ENCODE results near the gene RBM23.

The RBM23 gene

DNA sequence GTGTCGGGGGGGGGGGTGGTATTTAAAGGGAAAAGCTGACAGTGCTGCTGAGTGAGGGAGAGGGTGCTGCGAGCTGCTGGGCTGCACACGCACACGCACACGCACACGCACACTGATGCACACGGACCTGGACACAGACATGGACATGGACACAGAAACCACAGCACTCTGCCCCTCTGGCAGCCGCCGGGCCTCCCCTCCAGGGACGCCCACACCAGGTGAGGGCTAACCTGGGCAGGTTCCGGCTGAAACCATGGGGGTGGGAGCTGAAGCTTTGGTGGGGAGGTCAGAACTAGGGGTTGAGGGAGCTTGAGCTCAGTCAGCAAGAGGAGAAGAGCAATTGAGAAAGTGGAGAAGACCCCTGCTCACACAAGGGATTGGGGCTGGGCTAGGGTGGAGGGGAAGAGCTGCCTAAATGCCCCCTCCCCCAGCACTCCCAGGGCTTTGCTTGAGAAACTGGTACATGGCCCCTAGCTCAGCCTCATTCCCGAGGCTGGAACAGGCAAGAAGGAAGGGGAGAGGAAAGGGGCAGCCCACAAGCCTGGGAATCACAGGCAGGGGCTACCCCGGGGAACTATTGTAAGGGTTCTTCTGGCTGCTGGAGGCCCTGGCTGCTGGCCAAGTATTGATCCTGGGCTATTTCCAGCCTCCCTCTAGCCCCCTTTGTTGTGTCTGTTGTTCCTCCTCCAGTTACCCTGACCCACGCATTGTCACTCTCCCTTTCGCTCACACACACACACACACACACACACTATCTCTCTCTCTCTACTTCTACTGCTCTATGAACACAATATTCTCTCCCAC is 35.6 kb downstream of the RBM23 start, which contains the start of gene REM2:
Gene REM2, plus strand, starts transcription at position 50 of the 804 bp plus-strand sequence. Its CDS starts 66 bp downstream, at position 116.
- FAIRE-seq, result no peak
- TF ChIP-seq TAF1 (IDR thresholded peaks at IDR 0.05; ENCODE audit: borderline replicate concordance, low read depth, low read length) (no peak), POLR2A (IDR thresholded peaks at IDR 0.05; ENCODE audit: low read depth, low read length) (no peak; the same call in 1 of the 2 replicates), POLR2AphosphoS5 (IDR thresholded peaks at IDR 0.05; ENCODE audit: low read depth, low read length) (no peak)
- DNase-seq (ENCODE audit: insufficient read length), result no peak

DNA sequence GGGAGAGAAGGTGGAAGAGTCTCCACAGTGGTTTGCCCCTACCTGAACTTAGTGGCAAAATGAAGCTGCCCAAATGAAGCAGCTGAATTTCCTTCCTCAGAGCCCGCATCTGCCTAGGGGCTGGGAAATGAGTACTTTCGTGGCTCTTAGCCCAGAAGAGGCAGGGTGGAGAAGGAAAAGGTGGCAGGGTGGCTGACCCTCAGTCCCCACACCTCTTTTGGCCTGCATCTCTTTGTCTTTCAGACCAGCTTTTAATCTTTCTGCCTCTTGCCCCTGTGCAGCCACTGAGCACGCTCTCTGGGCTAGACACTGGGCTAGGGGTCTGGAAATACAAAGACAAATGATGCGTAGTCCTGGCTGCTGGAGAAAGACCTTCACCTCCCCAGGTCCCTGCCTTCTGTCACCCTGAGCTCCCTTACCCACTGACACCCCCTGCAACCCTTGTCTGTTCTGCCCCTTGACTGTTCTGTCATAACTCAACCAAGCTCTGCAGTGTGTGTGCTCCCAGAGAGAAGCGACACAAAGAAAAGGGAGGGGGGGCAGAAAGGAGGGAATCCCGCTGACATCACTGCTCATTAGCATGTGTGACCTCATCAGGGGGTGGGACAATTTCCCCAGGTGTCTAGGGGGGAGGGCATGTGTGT is 36.3 kb downstream of the RBM23 start:
- TF ChIP-seq POLR2A (IDR thresholded peaks at IDR 0.05; ENCODE audit: low read depth, low read length) (0 out of 2 replicates have a peak, but pooled peaks have one; percentile 12), POLR2AphosphoS5 (IDR thresholded peaks at IDR 0.05; ENCODE audit: low read depth, low read length) (no peak)
- no peak for DNase-seq (ENCODE audit: insufficient read length)
- FAIRE-seq, result no peak

DNA sequence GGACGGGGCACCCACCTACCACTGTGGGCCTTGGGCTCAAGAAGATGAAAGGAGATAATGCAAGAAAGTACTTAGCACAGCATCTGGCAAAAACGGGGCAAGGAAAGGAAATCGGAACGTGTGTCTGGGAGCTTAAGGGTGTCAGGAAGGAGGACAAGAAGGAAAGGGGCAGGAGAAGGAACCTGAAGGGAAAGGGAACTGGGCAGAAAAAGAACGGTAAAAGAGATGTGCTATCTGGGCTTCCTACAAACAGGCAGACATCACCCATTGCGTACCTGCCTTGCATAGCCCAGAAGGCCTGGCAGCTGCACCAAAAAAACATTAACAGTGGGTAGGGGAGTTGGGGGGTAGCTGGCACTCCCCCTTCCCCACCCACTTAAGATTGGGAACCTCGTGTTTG is 36.9 kb downstream of the RBM23 start:
- DNase-seq (ENCODE audit: insufficient read length), result no peak
- FAIRE-seq, result no peak

DNA sequence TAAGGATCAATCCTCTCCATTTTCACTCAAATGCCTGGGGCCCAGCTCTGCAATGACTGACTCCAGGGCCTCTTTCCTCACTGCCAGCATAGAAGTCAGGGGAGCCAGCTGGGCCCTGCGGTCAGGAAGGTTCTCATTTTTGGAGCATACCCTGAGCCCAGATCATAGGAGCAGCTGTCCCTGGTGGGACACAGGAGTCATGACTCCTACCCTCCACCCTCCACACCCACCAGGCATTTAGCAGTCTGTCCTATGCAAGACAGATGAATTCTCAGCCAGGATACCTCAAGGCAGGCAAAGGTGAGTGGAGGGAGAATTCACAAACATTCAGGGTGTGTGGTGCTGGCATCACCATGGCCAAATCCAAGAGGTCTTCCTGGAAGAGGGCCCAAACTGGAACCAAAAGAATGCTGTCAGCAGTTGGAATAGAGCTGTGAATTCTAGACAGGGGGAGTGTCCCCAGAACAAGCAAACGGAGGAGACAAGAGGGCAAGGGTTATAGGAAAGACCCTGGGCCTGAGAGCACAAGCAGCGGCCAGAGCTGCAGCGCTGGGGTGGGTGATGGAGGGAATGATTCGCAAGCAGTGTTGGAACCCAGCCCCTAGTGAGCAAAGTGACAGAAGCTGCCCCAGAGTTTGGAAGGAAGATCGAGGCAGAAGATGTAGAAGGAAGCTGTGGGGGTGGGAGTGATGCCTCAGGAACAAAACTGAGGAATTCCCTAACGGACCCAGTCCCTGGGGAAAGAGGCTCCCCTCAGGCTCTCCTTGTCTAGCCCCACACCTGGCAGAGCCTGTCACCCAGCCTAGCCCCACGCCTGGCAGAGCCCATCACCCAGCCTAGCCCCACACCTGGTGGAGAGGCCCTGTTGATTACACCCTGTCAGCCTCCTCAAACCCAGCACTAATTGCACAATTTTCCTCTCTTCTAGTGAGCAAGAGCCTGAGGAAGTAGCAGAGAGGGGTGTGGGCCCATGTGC is 40.4 kb downstream of the RBM23 start:
- FAIRE-seq (no peak), DNase-seq (ENCODE audit: insufficient read length) (no peak)
- no peak; the same call in 1 of the 2 replicates for TF ChIP-seq POLR2A (IDR thresholded peaks at IDR 0.05; ENCODE audit: low read depth, low read length)
- TF ChIP-seq TAF1 (IDR thresholded peaks at IDR 0.05; ENCODE audit: borderline replicate concordance, low read depth, low read length), result no peak
- no peak; the same call in 1 of the 2 replicates for TF ChIP-seq POLR2AphosphoS5 (IDR thresholded peaks at IDR 0.05; ENCODE audit: low read depth, low read length)

More for the DNA sequence above, 36.9 kb downstream of the RBM23 start:
- TF ChIP-seq POLR2AphosphoS5 (IDR thresholded peaks at IDR 0.05; ENCODE audit: low read depth, low read length) (peak; percentile 53; the same call in 1 of the 2 replicates), TAF1 (IDR thresholded peaks at IDR 0.05; ENCODE audit: borderline replicate concordance, low read depth, low read length) (no peak), POLR2A (IDR thresholded peaks at IDR 0.05; ENCODE audit: low read depth, low read length) (peak; percentile 16; the same call in 1 of the 2 replicates)

DNA sequence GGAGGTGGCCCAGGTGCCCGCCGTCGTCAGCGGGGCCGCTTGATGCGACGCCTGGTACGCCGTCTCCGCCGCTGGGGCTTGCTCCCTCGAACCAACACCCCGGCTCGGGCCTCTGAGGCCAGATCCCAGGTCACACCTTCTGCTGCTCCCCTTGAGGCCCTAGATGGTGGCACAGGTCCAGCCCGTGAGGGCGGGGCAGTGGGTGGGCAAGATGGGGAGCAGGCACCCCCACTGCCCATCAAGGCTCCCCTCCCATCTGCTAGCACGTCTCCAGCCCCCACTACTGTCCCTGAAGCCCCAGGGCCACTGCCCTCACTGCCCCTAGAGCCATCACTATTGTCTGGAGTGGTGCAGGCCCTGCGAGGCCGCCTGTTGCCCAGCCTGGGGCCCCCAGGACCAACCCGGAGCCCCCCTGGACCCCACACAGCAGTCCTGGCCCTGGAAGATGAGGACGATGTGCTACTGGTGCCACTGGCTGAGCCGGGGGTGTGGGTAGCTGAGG is 41.9 kb downstream of the RBM23 start:
- TF ChIP-seq TAF1 (IDR thresholded peaks at IDR 0.05; ENCODE audit: borderline replicate concordance, low read depth, low read length), result no peak
- no peak for TF ChIP-seq POLR2AphosphoS5 (IDR thresholded peaks at IDR 0.05; ENCODE audit: low read depth, low read length)
- TF ChIP-seq POLR2A (IDR thresholded peaks at IDR 0.05; ENCODE audit: low read depth, low read length), result no peak
- no peak for DNase-seq (ENCODE audit: insufficient read length)
- no peak for FAIRE-seq

DNA sequence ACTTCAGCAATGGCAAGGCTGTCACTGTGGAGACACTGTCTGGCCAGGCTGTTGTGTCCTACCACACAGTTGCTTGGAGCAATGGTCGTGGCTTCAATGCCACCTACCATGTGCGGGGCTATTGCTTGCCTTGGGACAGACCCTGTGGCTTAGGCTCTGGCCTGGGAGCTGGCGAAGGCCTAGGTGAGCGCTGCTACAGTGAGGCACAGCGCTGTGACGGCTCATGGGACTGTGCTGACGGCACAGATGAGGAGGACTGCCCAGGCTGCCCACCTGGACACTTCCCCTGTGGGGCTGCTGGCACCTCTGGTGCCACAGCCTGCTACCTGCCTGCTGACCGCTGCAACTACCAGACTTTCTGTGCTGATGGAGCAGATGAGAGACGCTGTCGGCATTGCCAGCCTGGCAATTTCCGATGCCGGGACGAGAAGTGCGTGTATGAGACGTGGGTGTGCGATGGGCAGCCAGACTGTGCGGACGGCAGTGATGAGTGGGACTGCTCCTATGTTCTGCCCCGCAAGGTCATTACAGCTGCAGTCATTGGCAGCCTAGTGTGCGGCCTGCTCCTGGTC is 43.1 kb downstream of the RBM23 start:
- TF ChIP-seq TAF1 (IDR thresholded peaks at IDR 0.05; ENCODE audit: borderline replicate concordance, low read depth, low read length) (no peak), POLR2A (IDR thresholded peaks at IDR 0.05; ENCODE audit: low read depth, low read length) (no peak), POLR2AphosphoS5 (IDR thresholded peaks at IDR 0.05; ENCODE audit: low read depth, low read length) (no peak; the same call in 1 of the 2 replicates)
- no peak for FAIRE-seq
- DNase-seq (ENCODE audit: insufficient read length), result no peak

DNA sequence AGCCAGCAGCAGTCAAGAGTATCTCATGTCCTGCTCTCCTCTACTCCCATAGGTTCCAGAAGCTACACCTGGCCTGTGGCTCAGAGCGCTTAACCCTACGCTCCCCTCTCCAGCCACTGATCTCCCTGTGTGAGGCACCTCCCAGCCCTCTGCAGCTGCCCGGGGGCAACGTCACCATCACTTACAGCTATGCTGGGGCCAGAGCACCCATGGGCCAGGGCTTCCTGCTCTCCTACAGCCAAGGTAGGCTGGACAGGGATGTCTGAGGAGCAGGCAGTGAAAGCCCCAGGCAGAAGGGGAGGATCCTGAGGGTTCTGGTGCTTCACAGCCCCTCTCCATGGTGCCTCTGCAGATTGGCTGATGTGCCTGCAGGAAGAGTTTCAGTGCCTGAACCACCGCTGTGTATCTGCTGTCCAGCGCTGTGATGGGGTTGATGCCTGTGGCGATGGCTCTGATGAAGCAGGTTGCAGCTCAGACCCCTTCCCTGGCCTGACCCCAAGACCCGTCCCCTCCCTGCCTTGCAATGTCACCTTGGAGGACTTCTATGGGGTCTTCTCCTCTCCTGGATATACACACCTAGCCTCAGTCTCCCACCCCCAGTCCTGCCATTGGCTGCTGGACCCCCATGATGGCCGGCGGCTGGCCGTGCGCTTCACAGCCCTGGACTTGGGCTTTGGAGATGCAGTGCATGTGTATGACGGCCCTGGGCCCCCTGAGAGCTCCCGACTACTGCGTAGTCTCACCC is 43.8 kb downstream of the RBM23 start:
- FAIRE-seq, result no peak
- no peak for DNase-seq (ENCODE audit: insufficient read length)
- no peak for TF ChIP-seq POLR2A (IDR thresholded peaks at IDR 0.05; ENCODE audit: low read depth, low read length)
- TF ChIP-seq TAF1 (IDR thresholded peaks at IDR 0.05; ENCODE audit: borderline replicate concordance, low read depth, low read length), result no peak
- no peak for TF ChIP-seq POLR2AphosphoS5 (IDR thresholded peaks at IDR 0.05; ENCODE audit: low read depth, low read length)

DNA sequence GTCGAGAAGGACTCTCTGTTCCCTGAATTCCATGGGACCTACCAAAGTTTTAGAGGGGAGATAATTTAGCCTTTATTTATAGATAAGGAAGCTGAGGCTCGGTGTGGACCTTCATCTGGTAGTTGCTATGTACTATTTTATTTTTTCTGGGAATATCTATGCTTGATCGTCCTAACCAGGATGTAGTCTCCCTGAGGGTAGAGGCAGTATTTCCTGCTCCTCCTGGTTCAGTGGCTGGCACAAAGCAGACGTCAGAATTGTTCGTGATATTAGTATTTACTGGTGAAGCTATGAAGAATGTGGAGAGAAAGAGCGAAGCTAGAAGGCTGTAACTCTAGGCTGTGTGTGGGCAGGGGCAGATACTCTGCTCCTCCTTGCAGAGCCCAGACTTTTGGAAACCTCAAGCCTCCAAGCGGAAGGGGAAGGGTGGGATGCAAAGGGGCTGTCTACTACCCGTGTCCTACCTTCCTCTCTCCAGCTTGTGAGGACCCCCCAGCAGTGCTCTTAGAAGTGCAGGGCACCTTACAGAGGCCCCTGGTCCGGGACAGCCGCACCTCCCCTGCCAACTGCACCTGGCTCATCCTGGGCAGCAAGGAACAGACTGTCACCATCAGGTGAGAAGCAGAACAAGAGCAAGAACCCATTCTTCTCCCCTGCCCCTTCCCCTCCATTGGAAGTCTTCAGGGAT is 46.0 kb downstream of the RBM23 start:
- TF ChIP-seq POLR2AphosphoS5 (IDR thresholded peaks at IDR 0.05; ENCODE audit: low read depth, low read length) (no peak), TAF1 (IDR thresholded peaks at IDR 0.05; ENCODE audit: borderline replicate concordance, low read depth, low read length) (no peak), POLR2A (IDR thresholded peaks at IDR 0.05; ENCODE audit: low read depth, low read length) (no peak)
- FAIRE-seq (no peak), DNase-seq (ENCODE audit: insufficient read length) (no peak)

DNA sequence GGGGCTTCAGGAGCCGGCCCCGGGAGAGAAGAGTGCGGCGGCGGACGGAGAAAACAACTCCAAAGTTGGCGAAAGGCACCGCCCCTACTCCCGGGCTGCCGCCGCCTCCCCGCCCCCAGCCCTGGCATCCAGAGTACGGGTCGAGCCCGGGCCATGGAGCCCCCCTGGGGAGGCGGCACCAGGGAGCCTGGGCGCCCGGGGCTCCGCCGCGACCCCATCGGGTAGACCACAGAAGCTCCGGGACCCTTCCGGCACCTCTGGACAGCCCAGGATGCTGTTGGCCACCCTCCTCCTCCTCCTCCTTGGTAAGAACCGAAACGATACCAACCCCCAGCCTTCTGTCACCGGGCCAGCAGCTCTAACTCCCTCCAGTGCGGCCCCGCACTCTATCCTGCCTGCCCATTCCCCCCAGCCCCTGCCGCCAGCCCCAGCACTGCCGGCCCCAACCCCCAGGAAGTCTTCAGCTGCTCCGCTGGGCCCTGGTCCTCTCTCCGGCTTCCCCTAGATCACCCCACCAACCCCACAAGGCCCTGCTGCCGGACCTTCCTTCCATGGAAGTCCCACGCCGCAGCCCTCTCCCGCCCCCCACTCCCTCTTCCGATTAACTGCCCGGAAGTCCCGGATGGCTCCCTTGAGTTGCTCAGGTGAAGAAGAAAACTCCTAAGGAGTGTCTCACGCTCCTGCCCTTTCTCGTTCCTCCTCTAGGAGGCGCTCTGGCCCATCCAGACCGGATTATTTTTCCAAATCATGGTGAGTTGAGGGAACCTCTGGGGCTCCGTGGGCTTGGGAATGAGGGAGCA is 46.7 kb downstream of the RBM23 start:
- DNase-seq (ENCODE audit: insufficient read length) (no peak), FAIRE-seq (no peak)
- TF ChIP-seq TAF1 (IDR thresholded peaks at IDR 0.05; ENCODE audit: borderline replicate concordance, low read depth, low read length) (no peak), POLR2AphosphoS5 (IDR thresholded peaks at IDR 0.05; ENCODE audit: low read depth, low read length) (no peak), POLR2A (IDR thresholded peaks at IDR 0.05; ENCODE audit: low read depth, low read length) (no peak)
